Left kidney (tissue), 1 donor: ENCODE results near the gene SEMG2. TPM values are rescaled to one million over a fixed set of nuclear protein-coding genes. Genes with fewer than 3 reads are reported as not detected.

Experiments used
- polyA plus RNA-seq: library from polyadenylated mRNA; unstranded; fragments of 120-200 nt; gene quantifications from one replicate; pipeline ENCODE4 v1.2.1, GENCODE V29; 2013; ENCODE audit not compliant: insufficient read length

Gene SEMG2
- polyA plus RNA-seq, 1 donor: not detected

Other genes starting within 250 kb of the SEMG2 start
- 0.55 TPM for gene KCNS1, start 120.2 kb upstream of the SEMG2 start, polyA plus RNA-seq
- not detected for gene WFDC5, start 106.2 kb upstream of the SEMG2 start, polyA plus RNA-seq
- gene WFDC12, start 96.9 kb upstream of the SEMG2 start, polyA plus RNA-seq: not detected
- gene PI3, start 46.5 kb upstream of the SEMG2 start, polyA plus RNA-seq: not detected
- not detected for gene SEMG1, start 14.3 kb upstream of the SEMG2 start, polyA plus RNA-seq
- 0.40 TPM for gene SLPI, start 33.2 kb downstream of the SEMG2 start, polyA plus RNA-seq
- not detected for gene RBPJL, start 85.5 kb downstream of the SEMG2 start, polyA plus RNA-seq
- gene MATN4, start 86.9 kb downstream of the SEMG2 start, polyA plus RNA-seq: 0.25 TPM
- 156 TPM for gene SDC4, start 127.1 kb downstream of the SEMG2 start, polyA plus RNA-seq
- 31.9 TPM for gene SYS1, start 141.8 kb downstream of the SEMG2 start, polyA plus RNA-seq
- gene TP53TG5, start 157.0 kb downstream of the SEMG2 start, polyA plus RNA-seq: 2.0 TPM
- 22.7 TPM for gene DBNDD2, start 186.9 kb downstream of the SEMG2 start, polyA plus RNA-seq
- 103 TPM for gene PIGT, start 194.8 kb downstream of the SEMG2 start, polyA plus RNA-seq
- gene WFDC2, start 248.4 kb downstream of the SEMG2 start, polyA plus RNA-seq: 164 TPM